Left ventricle myocardium inferior (tissue), 1 donor: Measurements from ENCODE around the gene PDZD2. TPM values are rescaled to one million over a fixed set of nuclear protein-coding genes. Genes with fewer than 3 reads are reported as not detected.

Source experiments
- DNase-seq: peaks from one replicate; pipeline ENCODE4 v3.0.0-alpha.2; 2020
- H3K27ac ChIP-seq: fragments of 200-600 bp; replicated peaks from 2 replicates; pipeline ENCODE4 v1.8.0; 2021
- H3K27me3 ChIP-seq: fragments of 200-600 bp; 2 replicates; pipeline ENCODE4 v1.8.0; 2021; ENCODE audit warnings: low read depth
- H3K36me3 ChIP-seq: fragments of 200-600 bp; 2 replicates; pipeline ENCODE4 v1.8.0; 2021
- H3K4me1 ChIP-seq: fragments of 200-600 bp; 2 replicates; pipeline ENCODE4 v1.8.0; 2021
- H3K4me3 ChIP-seq: fragments of 200-600 bp; 2 replicates; pipeline ENCODE4 v1.8.0; 2021; ENCODE audit warnings: mild to moderate bottlenecking, moderate library complexity
- H3K9me3 ChIP-seq: fragments of 200-600 bp; replicated peaks from 2 replicates; pipeline ENCODE4 v1.8.0; 2021
- intact Hi-C: fragments of 100-400 bp; cut with micrococcal nuclease; formaldehyde crosslinking; loops from one replicate; pipeline ENCODE4 v1.11.0; 2022
- total RNA-seq: library from RNA; stranded (reverse); fragmentation: NEBNext Ultra II Directional; extraction: Animal tissue kit (Norgen Biotek cat#: 25700); gene quantifications from one replicate; pipeline ENCODE4 v1.2.1, GENCODE V29; 2021
- TF ChIP-seq, protein P1 (sequence below): fragments of 200-600 bp; IDR thresholded peaks from 2 replicates; pipeline ENCODE4 v1.8.0; 2021; ENCODE audit warnings: antibody characterized with exemption, mild to moderate bottlenecking, borderline replicate concordance
- donor health status: DM: no; HTN: yes; CAD: no; lungs with severe emphysema.

PDZD2 gene
- total RNA-seq, 1 donor from 2014 or later, result 120 TPM

- Histone ChIP-seq H3K4me1 (peaks cover 49% of the 10 kb centered on the region), H3K9me3 (no peaks in the 10 kb centered on the region), H3K27me3 (no peaks in the 10 kb centered on the region), H3K4me3 (no peak overlapping the region), H3K36me3 (no peaks in the 10 kb centered on the region), H3K27ac (no peak overlapping the region)
- no peak for DNase-seq
- TF ChIP-seq, protein P1, sequence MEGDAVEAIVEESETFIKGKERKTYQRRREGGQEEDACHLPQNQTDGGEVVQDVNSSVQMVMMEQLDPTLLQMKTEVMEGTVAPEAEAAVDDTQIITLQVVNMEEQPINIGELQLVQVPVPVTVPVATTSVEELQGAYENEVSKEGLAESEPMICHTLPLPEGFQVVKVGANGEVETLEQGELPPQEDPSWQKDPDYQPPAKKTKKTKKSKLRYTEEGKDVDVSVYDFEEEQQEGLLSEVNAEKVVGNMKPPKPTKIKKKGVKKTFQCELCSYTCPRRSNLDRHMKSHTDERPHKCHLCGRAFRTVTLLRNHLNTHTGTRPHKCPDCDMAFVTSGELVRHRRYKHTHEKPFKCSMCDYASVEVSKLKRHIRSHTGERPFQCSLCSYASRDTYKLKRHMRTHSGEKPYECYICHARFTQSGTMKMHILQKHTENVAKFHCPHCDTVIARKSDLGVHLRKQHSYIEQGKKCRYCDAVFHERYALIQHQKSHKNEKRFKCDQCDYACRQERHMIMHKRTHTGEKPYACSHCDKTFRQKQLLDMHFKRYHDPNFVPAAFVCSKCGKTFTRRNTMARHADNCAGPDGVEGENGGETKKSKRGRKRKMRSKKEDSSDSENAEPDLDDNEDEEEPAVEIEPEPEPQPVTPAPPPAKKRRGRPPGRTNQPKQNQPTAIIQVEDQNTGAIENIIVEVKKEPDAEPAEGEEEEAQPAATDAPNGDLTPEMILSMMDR, result no peak
- intact Hi-C loops, result no loop called here
Observed at GRCh38 chr5:31895199-31895820, 256.4 kb downstream of the PDZD2 start.

DNA sequence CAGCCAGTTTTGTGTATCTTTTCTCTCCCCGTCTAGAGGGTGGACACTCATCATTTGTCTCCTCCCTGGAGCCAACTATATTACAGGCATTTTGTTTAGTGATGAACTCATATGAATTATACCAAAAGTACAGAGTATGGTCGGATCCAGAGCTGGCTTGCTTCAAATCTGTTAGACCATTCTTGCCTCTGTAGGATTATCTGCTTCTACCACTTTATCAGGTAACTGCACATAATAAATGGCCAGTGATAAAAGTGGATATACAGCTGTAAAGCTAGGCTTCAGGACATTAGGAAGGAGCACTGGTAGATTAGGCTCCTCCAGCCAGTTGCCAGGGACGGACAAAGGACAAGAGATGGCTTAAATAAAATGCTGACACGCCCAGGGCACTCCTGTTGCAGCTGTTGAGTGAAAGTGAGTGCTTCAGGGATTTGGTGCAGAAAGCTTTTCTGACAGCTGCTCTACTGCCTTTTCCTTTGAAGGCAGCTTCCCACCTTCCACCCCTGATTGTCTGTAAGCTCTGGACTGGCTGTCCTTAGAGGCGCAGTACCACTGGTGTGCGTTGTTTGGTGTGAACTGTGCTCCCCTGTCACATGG is 259.2 kb downstream of the PDZD2 start:
- Histone ChIP-seq H3K4me3 (no peak overlapping the region), H3K36me3 (peaks cover 4% of the 10 kb centered on the region), H3K4me1 (peaks cover 44% of the 10 kb centered on the region), H3K27ac (no peak overlapping the region), H3K9me3 (peaks cover 7% of the 10 kb centered on the region), H3K27me3 (no peaks in the 10 kb centered on the region)
- TF ChIP-seq, protein P1, result no peak
- DNase-seq, result no peak
- intact Hi-C loops, result no loop called here

GRCh38 chr5:31900296-31900865 is 261.4 kb downstream of the PDZD2 start:
- DNase-seq, result no peak
- TF ChIP-seq, protein P1, result no peak
- Histone ChIP-seq H3K4me3 (no peak overlapping the region), H3K9me3 (peaks cover 7% of the 10 kb centered on the region), H3K4me1 (peaks cover 22% of the 10 kb centered on the region), H3K36me3 (peaks cover 4% of the 10 kb centered on the region), H3K27ac (no peak overlapping the region), H3K27me3 (no peaks in the 10 kb centered on the region)
- intact Hi-C loops, result no loop called here

GRCh38 chr5:31901807-31902530 is 263.0 kb downstream of the PDZD2 start:
- Histone ChIP-seq H3K27me3 (no peaks in the 10 kb centered on the region), H3K27ac (no peak overlapping the region), H3K9me3 (peaks cover 7% of the 10 kb centered on the region), H3K4me1 (peaks cover 17% of the 10 kb centered on the region), H3K4me3 (no peak overlapping the region), H3K36me3 (peaks cover 4% of the 10 kb centered on the region)
- TF ChIP-seq, protein P1, result no peak
- intact Hi-C loops, result no loop called here
- no peak for DNase-seq

DNA sequence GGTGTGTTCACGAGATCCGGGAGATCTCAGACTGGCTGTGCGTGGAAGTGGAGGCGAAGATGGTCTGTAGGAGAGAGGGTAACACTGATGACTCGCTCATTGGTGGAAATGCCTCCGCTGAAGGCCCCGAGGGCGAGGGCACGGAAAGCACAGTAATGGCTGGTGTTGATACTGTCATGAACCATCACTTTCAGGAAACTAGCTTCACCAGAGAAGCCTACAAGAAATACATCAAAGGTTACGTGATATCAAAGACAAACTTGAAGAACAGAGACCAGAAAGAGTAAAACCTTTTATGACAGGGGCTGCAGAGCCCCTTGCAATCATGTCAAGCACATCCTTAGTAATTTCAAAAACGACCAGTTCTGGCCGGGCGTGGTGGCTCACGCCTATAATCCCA is 269.5 kb downstream of the PDZD2 start:
- H3K27me3 ChIP-seq, result no peaks in the 10 kb centered on the region
- H3K9me3 ChIP-seq, result no peaks in the 10 kb centered on the region
- H3K4me3 ChIP-seq, result no peak overlapping the region
- H3K36me3 ChIP-seq, result no peaks in the 10 kb centered on the region
- peaks cover 8% of the 10 kb centered on the region for H3K4me1 ChIP-seq
- no peak overlapping the region for H3K27ac ChIP-seq
- TF ChIP-seq, protein P1, result no peak
- intact Hi-C loops, result no loop called here
- DNase-seq, result no peak
